Ascending aorta (tissue), 2 donors: ENCODE results near the gene HSD17B4. TPM values are rescaled to one million over a fixed set of nuclear protein-coding genes. Genes with fewer than 3 reads are reported as not detected.
"Not testable (repeated sequence)": the region's sequence is repeated elsewhere in the genome, so short reads cannot be mapped to it uniquely, and the experiment has no call there.

Experiments
- DNase-seq, 2 donors: peaks; one replicate each; pipeline ENCODE4 v3.0.0-alpha.2; 2019; ENCODE audit warnings: low spot score in 2 of 2
- H3K27ac ChIP-seq, 2 donors: fragments of 200-600 bp; sonication (generic); one replicate each; pipeline ENCODE4 v1.5.1; 2016 to 2017; ENCODE audit warnings: mild to moderate bottlenecking in 1 of 2
- H3K27me3 ChIP-seq: fragments of 200-600 bp; sonication (generic); one replicate; pipeline ENCODE4 v1.5.1; 2017
- H3K36me3 ChIP-seq, 2 donors: fragments of 200-600 bp; sonication (generic); one replicate each; pipeline ENCODE4 v1.5.1; 2016
- H3K4me1 ChIP-seq, 2 donors: fragments of 200-600 bp; sonication (generic); one replicate each; pipeline ENCODE4 v1.5.1; 2016 to 2017; ENCODE audit warnings: mild to moderate bottlenecking in 1 of 2
- H3K4me3 ChIP-seq, 2 donors: fragments of 200-600 bp; sonication (generic); one replicate each; pipeline ENCODE4 v1.5.1; 2016 to 2017; ENCODE audit warnings: mild to moderate bottlenecking in 1 of 2
- H3K9me3 ChIP-seq, 2 donors: fragments of 200-600 bp; sonication (generic); one replicate each; pipeline ENCODE4 v1.5.1; 2016
- intact Hi-C: fragments of 100-400 bp; cut with DNase I; formaldehyde crosslinking; loops from one replicate; pipeline ENCODE4 v1.15.1; 2023
- total RNA-seq: library from RNA; depleted of rRNA; stranded (reverse); fragments of >200 nt; gene quantifications from one replicate; pipeline ENCODE4 v1.1.0, GENCODE V29; 2016
- TF ChIP-seq, protein P1 (sequence below), 3 experiments: fragments of 200-600 bp in 2 of 3; fragments of 450-650 bp in 1 of 3; sonication (generic) in 2 of 3; IDR thresholded peaks; one replicate each; pipeline ENCODE4 v1.5.1; 2016 to 2019; ENCODE audit warnings: antibody characterized with exemption in 3 of 3, mild to moderate bottlenecking in 1 of 3, moderate library complexity in 1 of 3

Gene HSD17B4
- total RNA-seq, 1 donor from 2014 or later = 65.0 TPM

- DNase-seq = no peak
- intact Hi-C loops = no loop called here
- Histone ChIP-seq H3K4me1 (no peaks in the 10 kb centered on the region), H3K27me3 (no peaks in the 10 kb centered on the region), H3K27ac (no peak overlapping the region), H3K4me3 (no peak overlapping the region), H3K9me3 (no peaks in the 10 kb centered on the region), H3K36me3 (no peaks in the 10 kb centered on the region)
- TF ChIP-seq, protein P1, sequence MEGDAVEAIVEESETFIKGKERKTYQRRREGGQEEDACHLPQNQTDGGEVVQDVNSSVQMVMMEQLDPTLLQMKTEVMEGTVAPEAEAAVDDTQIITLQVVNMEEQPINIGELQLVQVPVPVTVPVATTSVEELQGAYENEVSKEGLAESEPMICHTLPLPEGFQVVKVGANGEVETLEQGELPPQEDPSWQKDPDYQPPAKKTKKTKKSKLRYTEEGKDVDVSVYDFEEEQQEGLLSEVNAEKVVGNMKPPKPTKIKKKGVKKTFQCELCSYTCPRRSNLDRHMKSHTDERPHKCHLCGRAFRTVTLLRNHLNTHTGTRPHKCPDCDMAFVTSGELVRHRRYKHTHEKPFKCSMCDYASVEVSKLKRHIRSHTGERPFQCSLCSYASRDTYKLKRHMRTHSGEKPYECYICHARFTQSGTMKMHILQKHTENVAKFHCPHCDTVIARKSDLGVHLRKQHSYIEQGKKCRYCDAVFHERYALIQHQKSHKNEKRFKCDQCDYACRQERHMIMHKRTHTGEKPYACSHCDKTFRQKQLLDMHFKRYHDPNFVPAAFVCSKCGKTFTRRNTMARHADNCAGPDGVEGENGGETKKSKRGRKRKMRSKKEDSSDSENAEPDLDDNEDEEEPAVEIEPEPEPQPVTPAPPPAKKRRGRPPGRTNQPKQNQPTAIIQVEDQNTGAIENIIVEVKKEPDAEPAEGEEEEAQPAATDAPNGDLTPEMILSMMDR (IDR thresholded peaks at IDR 0.05) = no peak
Observed at GRCh38 chr5:119417891-119418605, 34.2 kb upstream of the HSD17B4 start.

GRCh38 chr5:119418606-119419100 lies 33.6 kb upstream of the HSD17B4 start:
- no peaks in the 10 kb centered on the region for H3K9me3 ChIP-seq
- H3K36me3 ChIP-seq = no peaks in the 10 kb centered on the region
- TF ChIP-seq, protein P1 (IDR thresholded peaks at IDR 0.05) = no peak
- DNase-seq = no peak
- no peaks in the 10 kb centered on the region for H3K27me3 ChIP-seq
- no peak overlapping the region for H3K27ac ChIP-seq
- H3K4me3 ChIP-seq = no peak overlapping the region
- no peaks in the 10 kb centered on the region for H3K4me1 ChIP-seq
- intact Hi-C loops = no loop called here

DNA sequence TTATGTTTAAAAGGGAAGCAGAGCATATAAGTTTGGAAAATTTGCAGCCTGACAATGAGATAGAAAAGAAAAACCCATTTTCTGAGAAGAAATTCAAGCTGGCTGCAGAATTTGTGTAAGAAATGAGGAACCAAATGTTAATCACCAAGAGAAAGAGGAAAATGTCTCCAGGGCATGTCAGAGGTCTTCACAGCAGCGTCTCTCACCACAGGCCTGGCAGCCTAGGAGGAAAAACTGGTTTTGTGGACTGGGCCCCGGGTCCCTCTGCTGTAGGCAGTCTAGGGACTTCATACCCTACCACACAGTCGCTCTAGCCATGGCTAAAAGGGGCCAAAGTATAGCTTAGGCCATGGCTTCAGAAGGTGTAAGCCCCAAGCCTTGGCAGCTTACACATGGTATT lies 32.1 kb upstream of the HSD17B4 start:
- Histone ChIP-seq H3K27me3 (no peaks in the 10 kb centered on the region), H3K9me3 (no peaks in the 10 kb centered on the region), H3K27ac (no peak overlapping the region), H3K4me3 (no peak overlapping the region), H3K4me1 (no peaks in the 10 kb centered on the region), H3K36me3 (no peaks in the 10 kb centered on the region)
- TF ChIP-seq, protein P1 (IDR thresholded peaks at IDR 0.05) = no peak
- intact Hi-C loops = no loop called here
- DNase-seq = no peak

DNA sequence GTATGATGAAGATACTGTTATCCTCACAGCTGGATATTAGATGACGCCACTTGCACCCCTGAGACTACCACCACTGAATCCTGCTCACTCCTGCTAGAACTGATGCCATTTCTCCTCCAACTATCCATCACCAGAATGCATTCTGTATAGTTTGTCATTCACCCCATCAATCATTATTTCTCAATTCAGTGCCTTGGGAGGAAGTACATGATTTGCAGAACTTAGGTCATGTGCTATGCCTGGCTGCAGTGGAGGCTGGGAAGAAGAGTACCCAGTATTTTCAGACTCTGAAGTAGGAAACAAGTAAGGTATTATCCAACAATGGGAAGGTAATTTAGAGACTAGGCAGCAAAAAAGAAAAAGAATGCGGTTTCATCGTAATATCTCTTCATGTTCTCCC lies 26.2 kb upstream of the HSD17B4 start:
- intact Hi-C loops = no loop called here
- H3K4me3 ChIP-seq = no peak overlapping the region
- no peak for DNase-seq
- no peaks in the 10 kb centered on the region for H3K4me1 ChIP-seq
- no peaks in the 10 kb centered on the region for H3K9me3 ChIP-seq
- no peak overlapping the region for H3K27ac ChIP-seq
- TF ChIP-seq, protein P1 (IDR thresholded peaks at IDR 0.05) = no peak
- no peaks in the 10 kb centered on the region for H3K36me3 ChIP-seq
- no peaks in the 10 kb centered on the region for H3K27me3 ChIP-seq

GRCh38 chr5:119427060-119427459 lies 25.2 kb upstream of the HSD17B4 start:
- H3K27ac ChIP-seq = no peak overlapping the region
- TF ChIP-seq, protein P1 (IDR thresholded peaks at IDR 0.05) = no peak
- intact Hi-C loops = no loop called here

GRCh38 chr5:119427596-119427995 lies 24.7 kb upstream of the HSD17B4 start:
- H3K27me3 ChIP-seq, DNase-seq, H3K4me3 ChIP-seq, H3K27ac ChIP-seq, H3K36me3 ChIP-seq, H3K4me1 ChIP-seq, intact Hi-C loops, H3K9me3 ChIP-seq: not testable (repeated sequence)

More at GRCh38 chr5:119427060-119427459, 25.2 kb upstream of the HSD17B4 start:
- Histone ChIP-seq H3K4me3 (no peak overlapping the region), H3K4me1 (no peaks in the 10 kb centered on the region), H3K9me3 (no peaks in the 10 kb centered on the region), H3K36me3 (no peaks in the 10 kb centered on the region), H3K27me3 (no peaks in the 10 kb centered on the region)
- no peak for DNase-seq

DNA sequence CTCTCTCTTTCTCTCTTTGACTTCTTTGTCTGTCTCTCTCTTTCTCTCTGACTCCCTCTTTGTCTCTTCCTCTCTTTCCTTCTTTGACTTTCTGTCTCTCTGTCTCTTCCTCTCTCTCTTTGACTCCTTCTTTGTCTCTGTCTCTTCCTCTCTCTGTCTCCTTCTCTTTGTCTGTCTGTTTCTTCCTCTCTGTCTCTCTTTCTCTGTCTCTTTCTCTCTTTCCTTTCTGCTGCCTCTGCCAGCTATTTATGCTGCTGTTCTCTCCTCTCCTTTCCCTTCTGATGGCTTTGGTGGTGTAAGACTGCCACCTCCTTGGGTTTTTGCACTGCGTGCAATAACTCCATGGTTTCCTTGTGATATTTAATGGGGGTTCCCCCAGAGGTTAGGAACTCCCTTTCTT lies 24.1 kb upstream of the HSD17B4 start:
- H3K4me3 ChIP-seq, intact Hi-C loops: not testable (repeated sequence)

DNA sequence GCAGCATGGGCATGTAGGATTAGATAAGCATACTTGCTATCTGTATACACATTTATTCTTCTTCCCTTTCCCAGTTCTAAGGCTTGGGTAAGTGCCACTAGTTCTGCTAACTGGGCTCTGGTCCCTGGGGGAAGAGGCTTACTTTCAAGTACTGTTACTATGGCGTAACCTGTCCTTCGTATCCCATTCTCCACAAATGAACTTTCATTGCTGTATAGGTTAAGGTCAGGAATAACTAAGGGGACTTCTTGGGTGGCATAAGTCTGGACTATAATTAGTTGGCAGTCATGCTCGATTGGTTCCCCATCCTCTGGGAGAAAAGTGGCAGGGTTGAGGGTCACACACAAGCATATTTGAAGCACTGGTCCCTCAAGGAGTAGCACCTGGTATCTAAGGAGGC lies 23.7 kb upstream of the HSD17B4 start:
- DNase-seq, H3K27ac ChIP-seq, H3K4me1 ChIP-seq, H3K4me3 ChIP-seq, H3K36me3 ChIP-seq, H3K9me3 ChIP-seq, H3K27me3 ChIP-seq, intact Hi-C loops: not testable (repeated sequence)

More for the DNA sequence above, 24.1 kb upstream of the HSD17B4 start:
- not testable (repeated sequence) for H3K36me3 ChIP-seq, DNase-seq, H3K4me1 ChIP-seq, H3K27ac ChIP-seq, H3K27me3 ChIP-seq, H3K9me3 ChIP-seq

- H3K36me3 ChIP-seq, DNase-seq, H3K4me3 ChIP-seq, intact Hi-C loops, H3K9me3 ChIP-seq, H3K4me1 ChIP-seq, H3K27ac ChIP-seq, H3K27me3 ChIP-seq: not testable (repeated sequence)
Observed at GRCh38 chr5:119432674-119433237, 19.5 kb upstream of the HSD17B4 start.
